MM.1S (cell line): ENCODE measurements around the gene DEAF1.

Source experiments
- EZH2 ChIP-seq: fragments of 300-600 bp; sonication (generic); optimal IDR thresholded peaks from 2 replicates; pipeline ENCODE3; 2017; ENCODE audit warnings: low read depth, mild to moderate bottlenecking, antibody characterized with exemption, low read length, mixed read lengths
- EZH2phosphoT487 ChIP-seq: fragments of 300-600 bp; sonication (generic); IDR thresholded peaks from 2 replicates; pipeline ENCODE4 v1.6.1; 2018; ENCODE audit warnings: antibody characterized with exemption, low read length
- TF ChIP-seq, protein P1 (sequence below): fragments of 300-600 bp; sonication (generic); IDR thresholded peaks from 2 replicates; pipeline ENCODE4 v1.5.1; 2016; ENCODE audit warnings: antibody characterized with exemption, low read length, mixed read lengths

GRCh38 chr11:690738-691633, 4.0 kb downstream of the DEAF1 start:
- TF ChIP-seq, protein P1, sequence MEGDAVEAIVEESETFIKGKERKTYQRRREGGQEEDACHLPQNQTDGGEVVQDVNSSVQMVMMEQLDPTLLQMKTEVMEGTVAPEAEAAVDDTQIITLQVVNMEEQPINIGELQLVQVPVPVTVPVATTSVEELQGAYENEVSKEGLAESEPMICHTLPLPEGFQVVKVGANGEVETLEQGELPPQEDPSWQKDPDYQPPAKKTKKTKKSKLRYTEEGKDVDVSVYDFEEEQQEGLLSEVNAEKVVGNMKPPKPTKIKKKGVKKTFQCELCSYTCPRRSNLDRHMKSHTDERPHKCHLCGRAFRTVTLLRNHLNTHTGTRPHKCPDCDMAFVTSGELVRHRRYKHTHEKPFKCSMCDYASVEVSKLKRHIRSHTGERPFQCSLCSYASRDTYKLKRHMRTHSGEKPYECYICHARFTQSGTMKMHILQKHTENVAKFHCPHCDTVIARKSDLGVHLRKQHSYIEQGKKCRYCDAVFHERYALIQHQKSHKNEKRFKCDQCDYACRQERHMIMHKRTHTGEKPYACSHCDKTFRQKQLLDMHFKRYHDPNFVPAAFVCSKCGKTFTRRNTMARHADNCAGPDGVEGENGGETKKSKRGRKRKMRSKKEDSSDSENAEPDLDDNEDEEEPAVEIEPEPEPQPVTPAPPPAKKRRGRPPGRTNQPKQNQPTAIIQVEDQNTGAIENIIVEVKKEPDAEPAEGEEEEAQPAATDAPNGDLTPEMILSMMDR = no peak
- no peak for TF ChIP-seq EZH2phosphoT487
- TF ChIP-seq EZH2 = no peak
